GM12874 (cell line): ENCODE results near the gene BAG5.

ENCODE experiments used
- CTCF ChIP-seq: IDR thresholded peaks from 2 replicates; pipeline ENCODE4 v1.5.1; 2011; ENCODE audit warnings: low read depth, mild to moderate bottlenecking, control low read depth, low read length, moderate library complexity; ENCODE audit not compliant: insufficient read depth

The BAG5 gene

GRCh38 chr14:103533137-103533998, 29.1 kb downstream of the BAG5 start:
- no peak for TF ChIP-seq CTCF

DNA sequence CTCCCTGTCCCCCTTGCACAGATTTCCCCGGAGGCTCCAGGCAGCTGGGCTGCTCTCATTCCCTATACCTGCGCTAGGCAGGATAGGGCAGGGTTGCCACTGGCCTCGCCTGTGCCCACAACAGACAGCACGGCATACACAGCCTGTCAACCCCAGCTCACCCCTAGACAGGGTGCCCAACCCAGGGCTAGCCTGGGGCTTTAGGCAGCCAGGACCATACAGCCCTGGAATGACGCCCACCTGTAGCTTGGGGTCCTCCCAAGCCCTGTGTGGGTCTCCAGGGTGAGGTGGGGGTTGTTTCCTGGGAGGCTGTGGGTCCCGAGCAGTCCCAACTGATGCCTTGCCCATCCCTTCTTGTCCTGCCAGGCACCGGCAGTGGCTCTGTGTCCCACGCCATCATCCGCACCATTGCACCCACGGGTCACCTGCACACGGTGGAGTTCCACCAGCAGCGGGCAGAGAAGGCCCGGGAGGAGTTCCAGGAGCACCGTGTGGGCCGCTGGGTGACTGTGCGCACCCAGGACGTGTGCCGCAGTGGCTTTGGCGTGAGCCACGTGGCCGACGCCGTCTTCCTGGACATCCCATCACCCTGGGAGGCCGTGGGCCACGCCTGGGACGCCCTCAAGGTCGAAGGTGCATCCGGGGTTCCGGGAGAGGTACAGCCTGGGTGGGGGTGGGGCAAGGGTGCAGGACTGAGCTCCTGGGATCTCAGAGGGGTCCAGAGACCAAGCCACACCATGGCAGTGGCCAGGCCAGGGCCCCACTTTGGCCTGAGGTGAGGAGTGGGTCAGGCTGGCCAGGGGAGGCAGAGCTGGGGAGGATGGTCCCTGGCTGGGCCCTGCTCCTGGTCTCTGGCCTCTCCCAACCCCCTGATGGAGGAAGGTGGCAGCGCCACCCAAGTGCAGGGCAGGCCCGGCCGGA, 30.0 kb downstream of the BAG5 start:
- TF ChIP-seq CTCF, result no peak

GRCh38 chr14:103531421-103532215, 30.8 kb downstream of the BAG5 start:
- no peak for TF ChIP-seq CTCF

GRCh38 chr14:103530831-103531230, 31.6 kb downstream of the BAG5 start:
- TF ChIP-seq CTCF, result no peak

- no peak for TF ChIP-seq CTCF
These were observed 32.1 kb downstream of the BAG5 start for GRCh38 chr14:103530390-103530789.

DNA sequence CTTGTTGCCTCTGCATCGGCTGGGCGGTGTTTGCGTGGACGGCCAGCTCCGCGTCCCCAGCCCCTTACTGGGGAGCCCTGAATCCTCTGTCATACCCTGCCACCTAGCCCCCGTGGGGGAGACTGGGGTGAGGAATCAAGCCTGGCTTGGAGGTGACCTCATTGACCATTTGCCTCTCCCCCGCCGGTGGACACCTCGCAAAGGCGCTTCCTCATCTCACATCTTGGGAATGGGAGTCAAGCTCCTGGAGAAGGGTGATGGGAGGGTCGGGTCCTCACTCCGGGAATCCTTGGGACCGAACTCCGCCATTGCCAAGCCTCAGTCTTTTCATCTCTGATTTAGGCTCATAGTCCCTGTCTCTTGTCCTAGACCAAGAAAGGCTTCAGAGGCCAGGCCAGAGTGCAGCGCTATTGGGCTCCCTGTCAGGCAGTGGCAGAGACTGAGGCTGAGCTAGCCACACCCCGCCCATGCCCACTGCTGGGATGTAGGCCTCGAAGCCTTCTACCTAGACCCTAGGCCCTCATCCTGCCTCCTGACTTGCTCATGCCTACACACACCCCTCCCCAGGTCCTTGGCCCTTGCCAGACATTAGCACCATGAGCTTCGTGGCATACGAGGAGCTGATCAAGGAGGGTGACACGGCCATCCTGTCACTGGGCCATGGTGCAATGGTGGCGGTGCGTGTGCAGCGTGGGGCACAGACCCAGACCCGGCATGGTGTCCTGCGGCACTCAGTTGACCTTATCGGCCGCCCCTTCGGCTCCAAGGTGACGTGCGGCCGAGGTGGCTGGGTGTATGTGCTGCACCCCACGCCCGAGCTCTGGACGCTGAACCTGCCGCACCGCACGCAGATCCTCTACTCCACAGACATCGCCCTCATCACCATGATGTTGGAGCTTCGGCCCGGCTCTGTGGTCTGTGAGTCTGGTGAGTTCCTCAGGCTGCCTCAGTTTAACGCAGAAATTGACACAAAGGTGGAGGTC, 32.8 kb downstream of the BAG5 start:
- TF ChIP-seq CTCF, result no peak
